HG03108 (cell line): ENCODE measurements around the gene TAS2R38.
"Not testable (repeated sequence)": the region's sequence is repeated elsewhere in the genome, so short reads cannot be mapped to it uniquely, and the experiment has no call there.

Experiments
- ATAC-seq: cut with Tn5 transposase; IDR thresholded peaks from one replicate; pipeline ENCODE4 v1.9.1; 2021; ENCODE audit warnings: moderate library complexity; ENCODE audit not compliant: unreplicated experiment

The TAS2R38 gene

DNA sequence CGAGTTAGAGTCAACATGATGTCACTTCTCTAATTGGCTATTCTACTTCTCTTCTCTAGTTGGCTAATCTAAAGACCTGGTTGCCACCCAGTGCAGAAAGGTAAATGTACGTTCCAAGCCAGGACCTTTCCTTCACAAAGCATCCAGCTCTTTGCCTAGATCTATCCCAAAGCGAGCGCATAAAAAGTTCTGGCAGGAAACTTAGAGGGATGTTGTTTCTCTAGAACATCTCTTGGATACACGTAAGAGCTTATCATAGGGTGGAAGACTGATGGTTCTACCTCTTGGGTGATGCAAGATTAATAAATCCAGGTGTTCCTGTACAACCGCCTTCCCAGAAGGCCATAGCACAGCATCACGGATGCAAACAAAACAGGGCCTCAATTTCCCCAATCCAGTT is at the start of gene TAS2R38:
TSS of gene TAS2R38 (minus strand) at position 101 of the 400 bp plus-strand sequence. CDS start at position 17, 84 bp downstream.
- no peak for ATAC-seq

DNA sequence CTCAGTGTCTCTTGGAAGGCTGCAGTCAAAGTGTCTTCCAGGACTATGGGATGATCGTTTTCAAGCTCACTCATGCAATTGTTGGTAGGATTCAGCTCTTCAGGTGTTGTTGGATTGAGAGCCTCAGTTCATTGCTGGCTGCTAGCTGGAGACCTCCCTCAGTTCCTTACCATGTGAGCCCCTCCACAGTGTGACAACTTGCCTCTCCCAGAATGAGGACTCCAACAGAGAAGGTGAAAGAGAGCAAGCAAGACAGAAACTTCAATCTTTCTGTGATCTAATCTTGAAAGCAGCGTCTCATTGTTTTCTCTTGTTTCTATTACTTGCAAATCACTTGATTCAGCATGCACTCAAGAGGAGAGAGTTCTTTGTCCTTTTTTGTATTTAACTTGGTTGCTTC is 44.6 kb upstream of the TAS2R38 start:
- no peak for ATAC-seq

DNA sequence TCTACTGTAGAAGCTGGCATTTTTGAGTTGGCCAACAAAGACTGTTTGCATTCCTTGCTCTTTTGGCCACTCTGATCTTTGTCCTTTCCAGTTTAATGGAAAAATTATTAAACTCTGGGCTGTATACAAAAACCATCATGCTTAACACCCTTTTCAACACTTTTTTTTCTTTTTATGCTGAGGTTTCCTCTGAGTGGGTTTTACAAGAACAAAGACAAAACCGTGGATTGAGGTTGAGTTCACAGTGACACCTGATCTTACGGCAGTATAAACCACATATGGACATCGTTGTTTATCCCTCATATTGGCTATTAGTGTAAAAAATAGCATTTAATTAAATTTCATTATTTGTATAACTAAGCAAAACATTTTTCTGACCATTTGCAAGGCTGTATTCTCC is 43.9 kb upstream of the TAS2R38 start:
- no peak for ATAC-seq

DNA sequence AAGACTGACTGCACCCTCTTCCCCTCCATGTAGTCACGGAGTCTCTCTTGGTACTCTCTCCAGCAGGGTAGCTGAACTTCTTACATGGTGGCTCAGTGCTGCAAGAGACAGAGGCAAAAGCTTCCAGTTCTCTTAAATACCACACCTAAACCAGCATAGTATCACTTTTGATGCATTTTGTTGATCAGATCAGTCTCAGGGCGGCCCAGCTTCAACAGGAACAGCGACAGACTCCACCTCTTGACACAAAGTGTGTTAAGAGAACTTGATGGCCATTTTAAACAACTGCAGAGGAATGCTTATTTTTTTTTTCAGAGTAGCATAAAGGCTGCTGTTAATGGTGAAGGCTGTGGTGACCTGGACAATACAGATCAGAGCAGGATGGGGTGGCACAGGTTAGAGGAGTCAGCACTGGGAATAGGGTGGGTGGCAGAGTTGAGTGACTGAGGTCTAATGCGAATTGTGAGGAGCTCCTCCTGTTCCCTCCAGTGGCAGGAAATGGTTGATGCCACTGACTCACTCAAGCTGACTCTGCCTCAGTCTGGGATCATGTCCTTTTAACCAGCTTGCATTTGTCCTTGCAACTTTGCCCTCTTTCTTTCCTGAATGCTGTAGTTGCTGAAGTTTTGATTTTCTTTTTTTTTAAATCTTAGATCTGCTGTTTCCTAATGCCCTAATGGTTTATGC is 39.4 kb upstream of the TAS2R38 start:
- no peak for ATAC-seq

DNA sequence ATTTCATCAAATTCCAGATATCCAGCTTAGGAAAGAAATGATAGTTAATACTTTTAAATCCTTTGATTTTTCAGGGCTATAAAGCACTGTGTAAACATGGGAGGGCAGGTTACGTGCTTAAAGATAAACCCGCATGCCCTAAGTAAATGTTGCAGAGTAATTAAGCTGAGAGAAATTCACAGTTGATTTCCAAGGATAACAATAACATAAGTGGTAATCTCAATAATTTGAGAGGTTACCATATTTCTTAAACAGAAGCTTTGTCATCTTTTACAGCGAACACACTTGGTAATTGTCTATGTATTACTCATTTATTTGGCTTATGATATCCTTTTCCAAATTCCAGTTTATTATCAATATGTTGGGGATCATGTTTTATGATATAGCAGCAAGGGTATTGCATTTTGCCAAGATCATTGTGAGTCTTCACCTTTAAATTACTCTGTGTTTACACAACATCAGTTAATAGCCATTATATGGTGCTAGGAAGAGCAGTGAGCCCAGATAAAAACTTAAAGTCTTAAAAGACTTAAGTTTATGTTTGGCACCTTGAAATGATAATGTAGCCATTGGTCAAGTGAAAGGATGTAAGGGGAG is 37.5 kb upstream of the TAS2R38 start:
- no peak for ATAC-seq

DNA sequence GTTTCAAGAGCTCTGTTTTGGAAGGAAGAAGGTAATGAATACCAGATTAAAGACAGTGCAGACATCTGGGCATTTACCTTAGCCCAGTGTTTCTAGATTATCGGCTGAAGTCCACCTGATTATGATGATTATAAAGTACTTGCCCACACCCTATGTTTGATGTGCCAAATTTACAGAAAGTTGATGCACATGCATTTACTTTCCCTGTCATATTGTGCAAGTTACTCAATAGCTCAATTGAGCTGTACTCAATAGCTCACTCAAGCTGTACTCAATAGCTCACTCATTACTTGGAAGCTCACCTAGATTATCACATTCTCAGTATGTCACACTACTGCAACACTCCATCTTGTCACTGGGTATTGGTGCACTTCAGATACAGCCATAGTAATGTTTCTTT is 35.6 kb upstream of the TAS2R38 start:
- no peak for ATAC-seq

DNA sequence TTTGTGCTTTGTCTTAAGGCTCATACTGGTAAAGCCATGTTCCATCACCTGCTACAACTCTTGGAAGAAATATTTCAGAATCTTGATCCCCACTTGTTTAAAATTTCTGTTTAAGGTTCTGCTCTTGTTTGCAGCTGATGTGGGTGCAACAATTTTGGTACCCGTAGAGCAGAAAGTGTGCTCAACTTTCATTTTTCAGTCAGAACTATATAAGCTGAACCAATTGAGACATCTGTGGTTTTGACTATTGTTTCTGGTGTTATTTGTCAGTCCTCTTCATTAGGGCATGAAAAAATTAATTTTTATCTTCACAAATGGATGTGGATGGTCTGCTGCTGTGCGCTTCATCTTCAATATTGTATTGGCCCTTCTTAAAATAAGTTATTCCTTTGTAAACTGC is 33.0 kb upstream of the TAS2R38 start:
- no peak for ATAC-seq

DNA sequence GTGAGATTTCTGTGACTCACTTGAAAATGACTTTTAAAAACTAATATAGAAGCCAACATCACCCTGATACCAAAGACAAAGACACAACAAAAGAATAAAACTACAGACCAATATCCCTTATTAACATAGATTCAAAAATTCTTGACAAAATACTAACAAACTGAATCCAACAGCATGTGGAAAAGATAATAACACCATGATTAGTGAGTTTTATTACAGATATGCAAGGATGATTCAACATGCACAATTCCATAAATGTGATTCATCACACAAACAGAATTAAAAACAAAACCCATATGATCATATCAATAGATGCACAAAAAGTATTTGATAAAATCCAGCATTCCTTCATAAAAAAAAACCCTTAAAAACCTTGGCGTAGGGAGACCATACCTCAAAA is 28.6 kb upstream of the TAS2R38 start:
- no peak for ATAC-seq

DNA sequence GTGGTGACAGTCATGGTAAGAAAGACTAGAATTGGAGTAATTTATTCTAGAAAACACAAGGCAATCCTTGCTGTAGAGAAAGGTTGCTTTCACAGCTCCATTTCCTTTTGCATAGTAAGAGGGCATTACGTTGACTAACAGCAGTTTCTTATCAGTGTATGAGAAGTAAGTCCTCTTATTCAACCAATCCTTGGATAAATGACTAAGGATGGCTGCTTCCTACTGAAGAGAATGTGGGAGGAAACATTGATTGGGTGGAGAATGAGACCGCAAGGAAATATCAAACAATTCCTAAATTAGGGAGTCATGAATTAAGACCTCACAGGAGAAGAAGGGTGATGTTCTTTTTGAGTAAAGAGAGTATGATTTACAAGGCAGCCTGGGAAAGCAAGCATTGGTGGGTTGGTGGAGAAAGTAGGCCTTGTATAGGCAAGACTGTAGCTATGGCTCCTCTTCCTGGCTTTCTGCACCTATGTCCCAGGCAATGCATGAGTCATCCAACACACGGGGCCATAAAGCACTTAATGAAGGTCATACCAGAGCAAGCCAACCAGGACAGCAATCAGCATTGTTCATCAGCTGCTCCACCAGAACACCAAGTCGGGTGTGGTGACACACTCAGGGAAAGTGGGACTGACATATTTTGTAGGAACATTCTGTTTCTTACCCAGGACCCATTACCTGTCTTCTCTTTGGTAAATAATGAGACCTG is 27.7 kb upstream of the TAS2R38 start:
- no peak for ATAC-seq

DNA sequence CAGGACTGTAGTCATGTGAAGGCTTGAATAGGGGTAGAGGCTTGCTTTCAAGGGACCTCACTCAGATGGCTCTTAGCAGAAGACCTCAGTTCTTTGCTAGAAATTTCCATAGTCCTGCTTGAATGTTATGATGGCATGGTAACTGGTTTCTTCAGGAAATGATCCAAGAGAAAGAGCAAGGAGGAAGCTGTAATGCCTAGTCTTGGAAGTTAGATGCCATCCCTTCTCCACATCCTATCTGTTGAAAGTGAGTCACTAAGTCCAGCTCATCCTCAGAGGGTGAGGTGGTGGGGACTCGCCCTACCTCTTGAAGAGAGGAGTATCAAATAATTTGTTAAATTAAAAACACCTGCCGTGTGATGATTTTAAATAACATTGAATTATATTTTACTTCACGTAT is 26.7 kb upstream of the TAS2R38 start:
- no peak for ATAC-seq

DNA sequence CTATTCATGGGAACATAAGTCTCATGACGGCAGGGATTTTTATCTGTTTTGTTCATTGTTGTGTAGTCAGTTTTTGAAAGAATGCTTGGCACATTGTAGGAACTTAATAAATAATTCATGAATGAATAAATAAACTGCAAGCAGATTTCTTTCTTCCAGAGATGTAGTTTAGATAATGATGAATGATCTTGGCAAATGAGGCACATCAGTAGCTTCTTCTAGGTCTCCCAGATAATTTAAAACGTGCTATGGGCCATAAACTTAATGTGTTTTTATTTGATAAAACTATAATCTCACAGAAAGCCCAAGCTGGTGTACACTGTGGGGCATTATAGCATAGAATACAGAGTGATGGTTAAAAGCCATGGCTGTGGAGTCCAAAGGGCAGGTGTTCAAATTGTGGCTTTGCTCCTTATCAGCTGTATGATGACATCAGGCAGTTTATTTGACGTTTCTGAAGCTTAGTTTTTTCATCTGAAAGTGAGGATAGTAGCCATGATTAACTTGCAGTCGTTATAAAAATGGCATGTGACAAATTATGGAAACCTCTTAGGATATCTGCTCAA is 25.6 kb upstream of the TAS2R38 start:
- no peak for ATAC-seq

DNA sequence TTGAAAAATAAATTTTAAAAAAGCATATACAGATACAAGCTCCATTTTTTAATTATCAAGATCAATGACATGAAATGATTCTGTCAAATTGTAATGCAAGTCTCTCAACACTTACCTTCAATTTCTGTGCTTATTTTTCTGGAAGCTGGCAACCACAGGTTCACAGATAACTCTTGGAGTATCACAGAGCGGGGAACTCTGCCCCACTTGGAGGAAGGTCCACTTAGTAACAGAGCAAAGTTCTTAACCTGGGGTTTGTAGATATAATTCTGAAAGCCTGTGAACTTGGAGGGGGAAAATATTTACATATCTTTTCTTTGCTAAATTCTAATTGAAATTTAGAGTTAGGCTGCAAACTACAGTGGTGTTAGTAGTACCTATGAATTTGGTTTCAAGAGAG is 19.8 kb upstream of the TAS2R38 start:
- no peak for ATAC-seq

DNA sequence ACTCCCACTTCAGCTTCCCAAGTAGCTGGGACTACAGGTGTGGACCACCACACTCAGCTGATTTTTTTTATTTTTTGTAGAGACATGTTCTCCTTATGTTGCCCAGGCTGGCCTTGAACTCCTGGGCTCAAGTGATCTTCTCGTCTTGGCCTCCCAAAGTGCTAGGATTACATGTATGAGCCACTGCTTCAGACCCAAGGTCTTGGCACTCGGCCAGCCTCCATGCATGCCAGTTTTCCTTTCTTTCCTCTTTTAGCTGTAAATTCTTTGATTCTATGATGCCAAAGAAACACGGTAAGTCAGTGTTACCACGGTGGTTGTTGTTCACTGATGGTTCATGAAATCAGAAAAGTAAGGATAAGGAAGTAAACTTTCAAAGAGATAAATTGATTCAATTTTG is 19.1 kb upstream of the TAS2R38 start:
- no peak for ATAC-seq

DNA sequence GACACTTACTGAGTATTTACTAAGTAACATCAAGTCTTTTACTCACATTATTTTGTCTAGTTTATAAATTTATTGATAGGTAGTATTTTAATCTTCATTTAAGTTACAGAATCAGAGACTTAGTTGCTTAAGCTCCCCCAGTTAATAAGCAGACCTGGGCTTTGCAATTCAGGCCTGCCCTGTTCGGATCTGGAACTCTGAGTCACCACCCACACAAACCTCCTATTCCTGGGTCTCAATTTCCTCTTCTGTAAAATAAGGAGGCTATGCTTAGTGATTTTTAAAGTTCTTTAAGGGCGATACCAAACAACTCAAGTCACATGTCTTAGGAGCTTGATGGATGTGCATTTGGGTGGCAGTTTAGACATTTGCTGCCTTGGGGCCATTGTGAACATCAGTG is 18.6 kb upstream of the TAS2R38 start:
- ATAC-seq: no peak

DNA sequence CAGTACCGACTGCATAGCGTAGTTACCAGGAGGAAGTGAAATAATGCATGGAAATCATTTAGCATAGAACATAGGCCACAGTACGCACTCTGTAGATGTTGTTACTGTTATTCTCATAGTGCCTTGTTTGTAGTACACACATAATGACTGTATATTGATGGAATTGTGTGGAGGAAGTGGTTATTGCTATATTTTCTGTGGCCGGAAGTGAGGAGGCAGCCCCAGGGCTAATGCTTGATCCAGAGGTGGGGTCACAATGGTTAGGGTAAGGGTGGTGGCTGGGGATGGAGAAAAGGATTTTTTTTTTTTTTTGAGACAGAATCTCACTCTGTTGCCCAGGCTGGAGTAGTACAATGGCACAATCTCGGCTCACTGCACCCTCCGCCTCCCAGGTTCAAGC is 17.6 kb upstream of the TAS2R38 start:
- no peak for ATAC-seq

DNA sequence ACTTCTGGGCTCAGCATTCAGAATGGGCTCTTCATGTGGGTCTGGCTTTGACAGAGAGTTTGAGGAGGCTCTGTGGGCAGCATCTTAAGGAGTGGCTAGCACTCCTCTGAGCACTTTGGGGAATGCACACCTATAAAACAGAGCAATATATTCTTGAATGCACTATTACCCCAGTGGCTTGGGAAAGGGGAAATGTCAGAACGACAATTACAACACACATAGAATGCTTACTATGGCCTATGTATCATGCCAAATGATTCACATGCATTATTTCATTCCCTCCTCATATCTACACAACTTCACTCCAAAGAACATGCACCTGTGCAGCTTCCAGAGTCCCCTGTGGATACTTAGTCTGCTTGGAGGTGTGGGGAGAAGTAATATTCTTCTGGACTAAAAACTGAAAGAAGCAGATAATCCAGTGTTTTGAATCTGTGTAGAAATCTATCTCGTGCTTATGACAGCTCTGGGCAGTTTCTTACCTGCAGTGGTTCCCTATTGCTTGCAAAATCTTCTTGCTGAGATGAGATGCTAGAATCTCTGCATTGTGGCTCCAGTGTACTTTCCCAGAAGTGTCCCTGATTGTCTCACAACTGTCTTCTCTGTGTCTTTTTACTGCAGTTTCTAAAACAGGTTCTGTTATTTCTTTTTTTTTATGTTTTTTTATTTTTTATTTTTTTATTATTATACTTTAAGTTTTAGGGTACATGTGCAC is 16.6 kb upstream of the TAS2R38 start:
- no peak for ATAC-seq

DNA sequence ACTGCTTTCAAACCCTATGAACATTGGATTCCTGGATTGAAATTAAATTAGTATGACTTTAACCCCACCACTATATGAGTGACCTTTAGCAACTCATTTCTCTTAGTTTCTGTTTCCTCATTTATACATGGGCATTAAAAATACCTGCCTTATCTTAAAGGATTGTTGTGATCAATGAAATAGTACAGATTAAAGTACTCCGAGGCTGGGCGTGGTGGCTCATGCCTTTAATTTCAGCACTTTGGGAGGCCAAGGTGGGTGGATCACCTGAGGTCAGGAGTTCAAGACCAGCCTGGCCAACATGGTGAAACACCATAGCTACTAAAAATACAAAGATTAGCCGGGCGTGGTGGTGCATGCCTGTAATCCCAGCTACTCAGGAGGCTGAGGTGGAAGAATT is 14.2 kb upstream of the TAS2R38 start:
- not testable (repeated sequence) for ATAC-seq

DNA sequence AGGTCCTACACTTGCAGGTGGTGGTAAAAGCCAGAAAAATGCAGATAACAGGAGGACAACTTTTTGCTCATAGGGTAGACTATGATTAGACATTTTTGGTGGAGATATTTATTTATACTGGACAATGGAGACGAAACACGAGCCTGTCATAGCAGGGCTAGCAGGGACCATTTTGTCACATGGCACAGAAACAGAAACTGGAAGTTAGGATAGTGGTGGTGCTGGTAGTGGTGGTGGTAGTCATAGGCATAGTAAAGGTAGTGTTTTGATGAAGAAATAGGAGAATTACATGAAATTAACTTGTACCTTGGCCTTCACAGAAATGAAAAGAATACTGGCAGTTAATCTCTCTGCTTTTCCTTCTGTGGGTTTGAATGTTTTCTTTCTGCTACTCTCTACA is 13.3 kb upstream of the TAS2R38 start:
- no peak for ATAC-seq

DNA sequence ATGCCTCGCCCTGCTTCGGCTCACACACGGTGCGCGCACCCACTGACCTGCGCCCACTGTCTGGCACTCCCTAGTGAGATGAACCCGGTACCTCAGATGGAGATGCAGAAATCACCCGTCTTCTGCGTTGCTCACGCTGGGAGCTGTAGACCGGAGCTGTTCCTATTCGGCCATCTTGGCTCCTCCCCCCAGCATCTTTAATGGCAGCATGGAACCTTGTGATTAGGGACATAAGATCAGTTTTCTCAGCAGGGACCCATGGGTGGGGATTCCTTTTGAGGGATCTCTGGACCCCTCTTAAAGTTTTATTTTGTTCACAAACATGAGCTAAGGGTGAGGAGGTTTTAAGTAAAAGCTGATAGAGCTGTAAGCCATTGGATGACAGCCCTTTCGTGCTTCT is 12.4 kb upstream of the TAS2R38 start:
- ATAC-seq: not testable (repeated sequence)

DNA sequence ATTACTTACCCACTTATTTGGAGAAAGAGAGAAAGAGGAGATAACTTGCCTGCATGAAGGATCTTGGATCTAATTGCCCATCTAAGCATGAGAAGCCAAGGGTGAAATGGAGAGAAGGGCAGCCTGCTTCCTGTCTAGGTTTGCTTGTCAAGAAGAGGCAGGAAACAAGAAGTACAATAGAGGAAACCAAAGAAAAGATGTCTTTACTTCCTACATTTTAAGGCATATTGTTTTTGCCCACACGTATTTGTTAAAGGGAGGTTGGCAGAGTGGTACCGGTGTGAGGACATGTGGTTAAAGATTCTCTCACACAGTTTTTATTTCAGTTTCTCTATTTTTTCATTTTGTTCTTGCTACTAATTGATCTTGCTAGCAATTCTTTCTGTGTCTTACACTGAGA is 6.0 kb upstream of the TAS2R38 start:
- no peak for ATAC-seq

DNA sequence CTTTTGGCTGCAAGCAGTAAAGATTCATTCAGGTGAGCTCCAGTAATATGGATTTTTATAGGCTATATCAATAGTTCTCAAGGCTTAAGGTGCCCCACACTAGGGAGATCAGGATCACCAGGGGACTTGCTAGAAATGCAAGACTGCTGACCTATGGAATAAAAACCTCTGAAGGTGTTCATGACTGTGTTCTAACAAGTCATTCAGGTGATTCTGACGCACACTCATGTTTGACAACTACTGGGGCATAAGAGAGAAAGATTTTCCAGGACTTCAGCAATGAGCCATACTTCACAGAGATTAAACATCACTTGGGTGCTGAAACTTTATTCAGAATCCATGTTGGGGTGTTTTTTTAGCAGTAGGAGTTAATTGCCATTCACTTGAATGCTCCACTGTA is 4.8 kb upstream of the TAS2R38 start:
- no peak for ATAC-seq
